ENCODE measurements around the gene ACTN4.

The ACTN4 gene

DNA sequence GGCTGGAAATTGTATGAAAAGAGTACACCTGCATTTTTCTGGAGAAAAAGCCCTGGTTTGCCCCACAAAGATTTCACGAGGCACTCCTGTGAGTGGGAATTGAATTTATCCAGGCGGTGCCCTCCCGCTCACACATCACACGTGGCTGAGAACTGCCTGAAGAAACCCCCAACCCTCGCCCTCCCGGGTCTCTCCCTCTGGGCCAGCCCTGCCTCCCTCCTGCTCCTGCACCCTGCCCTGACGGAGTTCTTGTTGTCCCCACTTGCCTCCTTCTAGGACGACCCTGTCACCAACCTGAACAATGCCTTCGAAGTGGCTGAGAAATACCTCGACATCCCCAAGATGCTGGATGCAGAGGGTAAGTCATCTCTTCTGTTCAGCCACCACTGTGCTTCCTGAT is 61.7 kb downstream of the ACTN4 start:
- DNase-seq (ENCODE audit: low read depth, low spot score) = no peak
- Histone ChIP-seq H3K27ac (no peak overlapping the region), H3K36me3 (ENCODE audit: insufficient read depth, low read length) (peaks cover 68% of the 10 kb centered on the region; the same call in 1 of the 2 replicates), H3K4me3 (no peak overlapping the region), H3K9me3 (ENCODE audit: low read depth, low read length) (no peaks in the 10 kb centered on the region), H3K9ac (ENCODE audit: insufficient read length) (no peak overlapping the region)
- TF ChIP-seq EZH2 (IDR thresholded peaks at IDR 0.05) (no peak), FOXP2 (optimal IDR thresholded peaks at IDR 0.05; ENCODE audit: control extremely low read depth, extremely low read length, insufficient read depth) (no peak), POLR2AphosphoS5 (IDR thresholded peaks at IDR 0.05; ENCODE audit: borderline replicate concordance, low read depth, low read length) (no peak)

DNA sequence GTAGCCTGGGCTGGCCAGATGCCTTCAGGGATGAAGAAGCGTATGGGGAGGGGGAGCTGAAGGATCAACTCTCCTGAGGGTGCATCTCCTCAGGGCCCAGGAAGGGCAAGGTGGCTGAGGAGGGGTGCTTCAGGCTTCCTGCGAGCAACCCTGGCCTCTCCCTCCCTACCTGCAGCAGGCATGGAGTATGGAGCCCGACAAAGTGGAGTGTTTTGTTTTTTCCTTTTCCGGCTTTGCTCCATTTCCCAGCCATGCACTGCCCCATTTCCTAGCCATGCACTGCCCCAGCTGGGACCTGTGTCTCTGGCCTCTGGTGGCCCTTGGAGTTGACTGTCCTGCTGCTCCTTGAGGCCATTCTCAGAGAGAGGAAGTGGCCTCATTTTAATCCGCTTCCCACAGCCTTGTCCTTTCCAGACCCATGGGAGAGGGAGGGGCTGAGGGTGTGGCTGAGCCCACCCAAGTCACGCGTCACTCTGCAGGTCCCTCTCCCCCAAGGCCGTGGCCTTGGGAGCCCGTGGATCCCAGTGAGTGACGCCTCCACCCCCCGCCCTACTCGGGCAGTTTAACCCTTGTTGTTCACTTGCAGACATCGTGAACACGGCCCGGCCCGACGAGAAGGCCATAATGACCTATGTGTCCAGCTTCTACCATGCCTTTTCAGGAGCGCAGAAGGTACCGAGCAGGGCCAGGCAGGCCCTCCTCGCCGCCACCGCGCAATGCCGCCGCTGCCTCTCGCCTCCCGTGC is 62.4 kb downstream of the ACTN4 start:
- H3K27ac ChIP-seq = no peak overlapping the region

DNA sequence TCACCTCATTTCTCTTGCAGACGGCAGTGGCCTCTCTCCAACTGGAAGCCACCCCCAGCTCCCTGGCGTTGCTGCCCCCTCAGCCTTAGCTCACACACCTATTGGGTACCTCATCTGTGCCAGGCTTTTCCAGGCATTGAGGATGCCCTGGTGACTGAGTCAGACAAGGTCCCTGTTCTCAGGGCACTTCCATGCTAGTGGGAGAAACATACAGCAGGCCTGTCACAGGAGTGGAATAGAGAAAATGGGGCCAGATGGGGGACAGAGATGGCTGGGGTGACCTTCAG is 62.9 kb downstream of the ACTN4 start:
- H3K9me3 ChIP-seq (ENCODE audit: low read depth, low read length) = no peaks in the 10 kb centered on the region
- no peak overlapping the region for H3K27ac ChIP-seq
- TF ChIP-seq POLR2AphosphoS5 (IDR thresholded peaks at IDR 0.05; ENCODE audit: borderline replicate concordance, low read depth, low read length) (no peak), EZH2 (IDR thresholded peaks at IDR 0.05) (no peak), FOXP2 (optimal IDR thresholded peaks at IDR 0.05; ENCODE audit: control extremely low read depth, extremely low read length, insufficient read depth) (no peak)
- no peak overlapping the region for H3K9ac ChIP-seq (ENCODE audit: insufficient read length)
- DNase-seq (ENCODE audit: low read depth, low spot score) = no peak
- no peak overlapping the region for H3K4me3 ChIP-seq
- H3K36me3 ChIP-seq (ENCODE audit: insufficient read depth, low read length) = peaks cover 70% of the 10 kb centered on the region; the same call in 1 of the 2 replicates

More for the DNA sequence above, 62.4 kb downstream of the ACTN4 start:
- no peak for DNase-seq (ENCODE audit: low read depth, low spot score)
- TF ChIP-seq POLR2AphosphoS5 (IDR thresholded peaks at IDR 0.05; ENCODE audit: borderline replicate concordance, low read depth, low read length) (no peak), EZH2 (IDR thresholded peaks at IDR 0.05) (no peak), FOXP2 (optimal IDR thresholded peaks at IDR 0.05; ENCODE audit: control extremely low read depth, extremely low read length, insufficient read depth) (no peak)
- no peak overlapping the region for H3K9ac ChIP-seq (ENCODE audit: insufficient read length)
- H3K4me3 ChIP-seq = no peak overlapping the region
- peaks cover 74% of the 10 kb centered on the region; the same call in 1 of the 2 replicates for H3K36me3 ChIP-seq (ENCODE audit: insufficient read depth, low read length)
- no peaks in the 10 kb centered on the region for H3K9me3 ChIP-seq (ENCODE audit: low read depth, low read length)

DNA sequence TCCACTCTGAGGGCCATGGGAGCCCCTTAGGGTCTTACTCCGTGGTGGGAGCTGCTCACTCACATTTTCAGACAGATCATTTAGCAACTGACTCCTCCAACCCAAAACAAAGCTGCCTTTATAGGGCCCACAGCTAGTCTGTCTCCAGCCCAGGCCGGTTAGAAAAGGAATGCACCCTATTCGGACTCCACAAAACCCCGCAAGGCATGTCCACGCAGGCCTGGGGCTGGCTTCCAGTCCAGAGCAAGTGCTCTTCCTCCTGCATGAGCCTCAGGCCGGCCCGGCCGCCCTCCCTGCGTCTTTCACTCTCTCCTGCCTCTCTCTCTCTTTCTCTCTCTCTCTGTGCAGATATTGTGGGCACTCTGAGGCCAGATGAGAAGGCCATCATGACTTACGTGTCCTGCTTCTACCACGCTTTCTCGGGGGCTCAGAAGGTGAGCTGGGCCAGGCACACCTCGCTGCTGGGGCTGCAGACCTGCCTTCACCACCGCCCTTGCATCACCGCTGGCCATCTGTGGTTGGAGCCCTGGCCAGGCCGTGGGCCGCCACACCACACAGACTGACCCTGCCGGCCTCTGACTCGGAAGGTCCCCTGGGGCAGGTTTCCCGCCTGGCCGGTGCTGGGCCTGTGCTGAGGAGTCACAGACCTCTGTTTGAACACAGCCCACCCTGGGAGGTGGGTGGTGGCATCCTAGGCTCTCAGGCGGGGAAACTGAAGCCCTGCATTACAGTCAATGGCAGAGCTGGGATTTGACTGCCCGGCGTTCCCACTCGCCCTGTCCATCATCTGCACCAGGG is 63.7 kb downstream of the ACTN4 start:
- TF ChIP-seq FOXP2 (optimal IDR thresholded peaks at IDR 0.05; ENCODE audit: control extremely low read depth, extremely low read length, insufficient read depth) (no peak), POLR2AphosphoS5 (IDR thresholded peaks at IDR 0.05; ENCODE audit: borderline replicate concordance, low read depth, low read length) (no peak)
- Histone ChIP-seq H3K9me3 (ENCODE audit: low read depth, low read length) (no peaks in the 10 kb centered on the region), H3K36me3 (ENCODE audit: insufficient read depth, low read length) (peaks cover 62% of the 10 kb centered on the region; the same call in 1 of the 2 replicates), H3K27ac (no peak overlapping the region), H3K4me3 (no peak overlapping the region), H3K9ac (ENCODE audit: insufficient read length) (no peak overlapping the region)
- no peak for DNase-seq (ENCODE audit: low read depth, low spot score)

DNA sequence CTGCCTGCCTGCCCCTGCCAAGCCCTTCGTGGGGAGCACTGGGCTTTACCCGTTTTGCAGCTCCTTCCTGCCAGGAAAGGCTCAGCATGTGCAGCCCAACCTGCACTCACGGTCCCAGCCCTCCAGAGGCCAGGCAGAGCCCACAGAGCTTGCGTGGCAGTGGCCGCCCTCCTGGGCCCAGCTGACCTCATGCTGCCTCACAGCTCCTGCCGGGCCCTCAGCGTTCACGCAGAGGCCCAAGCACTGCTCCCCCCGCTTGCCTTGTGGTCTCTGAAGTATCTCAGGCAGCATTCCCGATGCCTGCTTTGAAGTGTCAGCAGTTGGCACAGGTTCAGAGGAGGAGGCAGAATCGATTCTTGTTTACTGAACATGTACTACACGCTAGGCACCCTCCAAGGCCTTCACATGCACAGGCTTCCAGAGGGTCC is 64.3 kb downstream of the ACTN4 start:
- H3K4me3 ChIP-seq = no peak overlapping the region
- H3K9me3 ChIP-seq (ENCODE audit: low read depth, low read length) = no peaks in the 10 kb centered on the region
- H3K9ac ChIP-seq (ENCODE audit: insufficient read length) = no peak overlapping the region
- no peak overlapping the region for H3K27ac ChIP-seq
- H3K36me3 ChIP-seq (ENCODE audit: insufficient read depth, low read length) = peaks cover 56% of the 10 kb centered on the region; the same call in 1 of the 2 replicates
- no peak for DNase-seq (ENCODE audit: low read depth, low spot score)
- TF ChIP-seq FOXP2 (optimal IDR thresholded peaks at IDR 0.05; ENCODE audit: control extremely low read depth, extremely low read length, insufficient read depth) (no peak), EZH2 (IDR thresholded peaks at IDR 0.05) (no peak), POLR2AphosphoS5 (IDR thresholded peaks at IDR 0.05; ENCODE audit: borderline replicate concordance, low read depth, low read length) (no peak)

DNA sequence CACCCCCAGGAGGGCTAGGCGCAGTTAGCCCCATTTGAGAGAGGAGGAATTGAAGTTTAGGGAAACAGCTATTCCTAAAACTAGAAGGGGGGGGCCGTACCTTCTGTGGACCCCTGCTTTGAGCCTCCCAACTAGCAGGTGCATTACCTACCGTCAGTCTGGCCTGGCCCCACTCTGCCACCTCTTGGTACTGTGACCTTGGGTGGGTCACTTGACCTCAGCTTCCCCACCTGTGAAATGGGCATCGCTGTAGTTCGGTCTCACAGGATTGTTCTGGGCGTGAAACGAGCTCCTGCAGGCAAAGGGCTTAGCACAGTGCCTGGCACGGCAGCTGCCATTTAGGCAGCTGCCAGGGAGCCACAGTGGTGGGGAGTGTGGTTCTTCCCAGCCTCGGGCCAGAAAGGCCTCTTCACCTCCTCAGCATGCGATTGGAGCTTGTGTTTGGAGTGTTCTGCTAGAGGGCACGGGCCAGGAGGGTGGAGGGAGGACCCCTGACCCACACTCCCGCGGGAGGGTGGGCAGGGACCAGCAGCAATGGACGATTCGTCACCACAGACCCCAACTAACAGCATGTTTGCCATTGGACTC is 64.8 kb downstream of the ACTN4 start:
- Histone ChIP-seq H3K27ac (no peak overlapping the region), H3K9ac (ENCODE audit: insufficient read length) (no peak overlapping the region), H3K4me3 (no peak overlapping the region), H3K36me3 (ENCODE audit: insufficient read depth, low read length) (peaks cover 57% of the 10 kb centered on the region; the same call in 1 of the 2 replicates), H3K9me3 (ENCODE audit: low read depth, low read length) (no peaks in the 10 kb centered on the region)
- DNase-seq (ENCODE audit: low read depth, low spot score) = no peak
- TF ChIP-seq EZH2 (IDR thresholded peaks at IDR 0.05) = no peak
- no peak for TF ChIP-seq FOXP2 (optimal IDR thresholded peaks at IDR 0.05; ENCODE audit: control extremely low read depth, extremely low read length, insufficient read depth)
- TF ChIP-seq POLR2AphosphoS5 (IDR thresholded peaks at IDR 0.05; ENCODE audit: borderline replicate concordance, low read depth, low read length) = no peak

DNA sequence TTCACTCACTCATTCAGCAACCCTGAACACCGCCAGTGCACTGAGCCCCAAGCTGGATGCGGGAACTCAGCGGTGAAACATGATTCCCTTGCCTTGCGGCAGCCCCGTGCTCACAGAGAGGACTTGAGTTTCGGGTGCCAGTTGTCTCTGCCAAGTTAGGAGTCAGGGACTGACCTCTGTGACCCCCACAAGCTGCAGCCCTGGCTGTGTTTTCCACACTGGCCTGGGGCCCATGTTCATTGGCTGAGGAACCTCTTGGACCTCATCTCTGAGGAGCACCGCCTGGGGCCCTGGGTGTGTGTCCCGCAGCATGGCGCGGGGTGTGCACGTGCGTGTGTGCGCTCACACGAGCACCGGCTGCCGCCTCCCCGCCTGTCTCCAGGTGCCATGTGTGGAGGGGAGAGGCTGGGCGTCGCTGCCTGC is 65.8 kb downstream of the ACTN4 start:
- H3K27ac ChIP-seq = no peak overlapping the region
- DNase-seq (ENCODE audit: low read depth, low spot score) = no peak

DNA sequence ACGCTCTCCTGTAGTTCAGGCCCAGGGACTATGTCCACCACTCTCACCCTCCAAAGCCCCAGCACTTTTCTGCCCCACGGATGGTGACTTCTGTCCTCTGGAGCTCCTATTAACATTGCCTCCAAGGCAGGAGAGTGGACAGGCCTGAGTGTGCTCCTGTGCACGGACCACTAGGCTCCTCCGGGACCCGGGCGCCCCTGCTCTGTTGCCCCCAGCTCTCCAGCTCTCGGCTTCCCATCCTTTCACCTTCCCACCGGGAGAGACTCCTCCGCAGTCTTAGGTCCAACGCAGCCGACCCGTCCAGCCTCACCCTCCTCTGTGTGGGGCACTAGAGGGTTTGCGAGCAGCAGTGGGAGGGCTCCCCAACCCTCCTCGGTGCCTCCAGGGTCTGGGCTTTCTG is 66.4 kb downstream of the ACTN4 start:
- Histone ChIP-seq H3K4me3 (no peak overlapping the region), H3K36me3 (ENCODE audit: insufficient read depth, low read length) (peaks cover 49% of the 10 kb centered on the region; the same call in 1 of the 2 replicates), H3K9ac (ENCODE audit: insufficient read length) (no peak overlapping the region), H3K9me3 (ENCODE audit: low read depth, low read length) (no peaks in the 10 kb centered on the region), H3K27ac (no peak overlapping the region)
- no peak for DNase-seq (ENCODE audit: low read depth, low spot score)
- TF ChIP-seq FOXP2 (optimal IDR thresholded peaks at IDR 0.05; ENCODE audit: control extremely low read depth, extremely low read length, insufficient read depth) (no peak), EZH2 (IDR thresholded peaks at IDR 0.05) (no peak), POLR2AphosphoS5 (IDR thresholded peaks at IDR 0.05; ENCODE audit: borderline replicate concordance, low read depth, low read length) (no peak)

More for the DNA sequence above, 65.8 kb downstream of the ACTN4 start:
- no peak overlapping the region for H3K9ac ChIP-seq (ENCODE audit: insufficient read length)
- no peak overlapping the region for H3K4me3 ChIP-seq
- H3K36me3 ChIP-seq (ENCODE audit: insufficient read depth, low read length) = peaks cover 54% of the 10 kb centered on the region; the same call in 1 of the 2 replicates
- no peaks in the 10 kb centered on the region for H3K9me3 ChIP-seq (ENCODE audit: low read depth, low read length)
- TF ChIP-seq EZH2 (IDR thresholded peaks at IDR 0.05) (no peak), POLR2AphosphoS5 (IDR thresholded peaks at IDR 0.05; ENCODE audit: borderline replicate concordance, low read depth, low read length) (no peak), FOXP2 (optimal IDR thresholded peaks at IDR 0.05; ENCODE audit: control extremely low read depth, extremely low read length, insufficient read depth) (no peak)

Measured in SK-N-MC (cell line).